Measurements from ENCODE around the gene DPP8.

Gene DPP8

DNA sequence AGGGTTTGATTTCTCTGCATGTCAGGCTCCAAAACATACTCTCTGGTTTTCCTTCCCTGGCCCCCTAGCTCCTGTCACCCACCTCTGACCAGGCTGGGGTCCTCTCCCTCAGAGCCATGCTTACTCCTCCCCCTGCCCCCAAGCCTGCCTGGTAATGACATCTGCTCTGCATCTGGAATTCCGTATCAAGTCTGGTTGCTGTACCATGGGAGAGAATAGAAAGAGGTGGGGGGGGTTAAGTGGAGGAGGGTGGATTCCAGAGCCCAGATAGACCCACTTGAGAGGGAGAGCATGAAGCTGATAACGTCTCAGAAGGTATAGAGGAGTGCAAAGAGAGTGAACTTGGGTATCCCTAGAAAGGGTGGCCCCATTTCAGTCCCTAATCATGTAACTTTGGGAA is 98.9 kb downstream of the DPP8 start:
- no peak for DNase-seq (ENCODE audit: extremely low read depth, low read depth)
- TF ChIP-seq, protein P1, sequence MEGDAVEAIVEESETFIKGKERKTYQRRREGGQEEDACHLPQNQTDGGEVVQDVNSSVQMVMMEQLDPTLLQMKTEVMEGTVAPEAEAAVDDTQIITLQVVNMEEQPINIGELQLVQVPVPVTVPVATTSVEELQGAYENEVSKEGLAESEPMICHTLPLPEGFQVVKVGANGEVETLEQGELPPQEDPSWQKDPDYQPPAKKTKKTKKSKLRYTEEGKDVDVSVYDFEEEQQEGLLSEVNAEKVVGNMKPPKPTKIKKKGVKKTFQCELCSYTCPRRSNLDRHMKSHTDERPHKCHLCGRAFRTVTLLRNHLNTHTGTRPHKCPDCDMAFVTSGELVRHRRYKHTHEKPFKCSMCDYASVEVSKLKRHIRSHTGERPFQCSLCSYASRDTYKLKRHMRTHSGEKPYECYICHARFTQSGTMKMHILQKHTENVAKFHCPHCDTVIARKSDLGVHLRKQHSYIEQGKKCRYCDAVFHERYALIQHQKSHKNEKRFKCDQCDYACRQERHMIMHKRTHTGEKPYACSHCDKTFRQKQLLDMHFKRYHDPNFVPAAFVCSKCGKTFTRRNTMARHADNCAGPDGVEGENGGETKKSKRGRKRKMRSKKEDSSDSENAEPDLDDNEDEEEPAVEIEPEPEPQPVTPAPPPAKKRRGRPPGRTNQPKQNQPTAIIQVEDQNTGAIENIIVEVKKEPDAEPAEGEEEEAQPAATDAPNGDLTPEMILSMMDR (IDR thresholded peaks at IDR 0.05; ENCODE audit: low read depth, low read length, missing control alignments) = no peak
- no peak overlapping the region for H3K4me3 ChIP-seq (replicated peaks; ENCODE audit: low read depth, low read length)

DNA sequence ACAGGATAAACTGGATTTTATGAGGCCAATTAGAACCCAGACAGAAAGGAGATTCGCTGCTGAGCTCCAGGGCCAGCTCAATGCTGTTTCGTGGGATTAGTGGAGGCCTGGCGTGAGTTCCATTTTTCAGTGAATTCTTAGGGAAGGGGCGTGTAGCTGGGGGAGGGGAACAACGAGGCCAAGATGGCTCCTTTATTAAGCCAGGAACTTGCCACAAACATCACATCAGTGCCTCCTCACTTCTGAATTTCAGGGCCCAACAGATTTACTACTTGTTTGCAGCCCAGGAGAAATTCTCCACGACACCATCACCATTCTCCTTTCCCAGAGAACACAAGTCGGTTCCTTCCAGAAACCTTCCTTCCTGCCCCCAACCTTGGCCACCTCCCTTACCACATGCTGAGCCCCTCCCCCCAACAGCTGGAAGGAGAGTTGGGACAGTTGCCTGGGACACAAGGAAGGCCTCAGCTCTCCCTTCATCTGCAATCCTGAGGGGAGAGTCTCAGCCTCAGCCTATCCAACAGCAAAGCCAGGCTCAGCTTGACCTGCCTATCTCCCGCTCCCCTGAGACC is 100.6 kb downstream of the DPP8 start:
- TF ChIP-seq, protein P1 (IDR thresholded peaks at IDR 0.05; ENCODE audit: low read depth, low read length, missing control alignments) = no peak
- H3K4me3 ChIP-seq (replicated peaks; ENCODE audit: low read depth, low read length) = no peak overlapping the region
- DNase-seq (ENCODE audit: extremely low read depth, low read depth) = no peak

DNA sequence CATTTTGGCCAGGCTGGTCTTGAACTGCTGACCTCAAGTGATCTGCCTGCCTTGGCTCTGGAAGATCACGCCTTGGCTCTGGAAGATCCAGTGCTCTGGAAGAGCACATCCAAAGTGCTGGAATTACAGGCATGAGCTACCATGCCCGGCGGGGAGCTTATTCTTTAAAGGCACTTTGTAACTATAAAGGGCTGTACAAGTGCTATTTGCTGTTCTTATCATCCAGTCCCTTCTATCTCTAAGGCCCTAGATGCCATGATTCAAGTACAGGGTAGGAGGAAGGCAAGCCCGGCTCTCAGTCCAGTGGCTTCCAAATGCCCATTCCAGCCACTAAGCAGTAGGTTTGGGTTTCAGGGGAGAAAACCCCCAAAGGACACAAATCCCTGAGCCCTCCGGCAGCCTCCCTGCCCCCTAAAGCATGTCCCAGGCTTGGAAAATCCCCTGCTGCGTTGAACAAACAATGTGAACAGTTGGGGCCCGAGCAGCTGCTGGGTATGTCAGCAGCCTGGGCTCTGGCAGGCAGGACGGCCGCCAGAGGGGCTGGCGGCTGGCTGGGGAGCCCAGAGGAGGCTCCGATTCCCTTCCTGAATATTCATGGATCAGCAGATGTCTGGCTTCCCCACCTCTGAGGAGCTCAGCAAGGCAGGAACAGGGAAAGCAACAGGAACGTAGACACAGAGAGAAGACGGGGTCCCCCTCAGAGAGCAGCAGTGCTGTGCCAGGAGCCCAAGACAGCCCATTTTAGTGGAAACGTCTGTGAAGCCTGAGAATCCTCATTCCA is 102.5 kb downstream of the DPP8 start:
- no peak overlapping the region for H3K4me3 ChIP-seq (replicated peaks; ENCODE audit: low read depth, low read length)
- TF ChIP-seq, protein P1 (IDR thresholded peaks at IDR 0.05; ENCODE audit: low read depth, low read length, missing control alignments) = no peak
- no peak for DNase-seq (ENCODE audit: extremely low read depth, low read depth)

DNA sequence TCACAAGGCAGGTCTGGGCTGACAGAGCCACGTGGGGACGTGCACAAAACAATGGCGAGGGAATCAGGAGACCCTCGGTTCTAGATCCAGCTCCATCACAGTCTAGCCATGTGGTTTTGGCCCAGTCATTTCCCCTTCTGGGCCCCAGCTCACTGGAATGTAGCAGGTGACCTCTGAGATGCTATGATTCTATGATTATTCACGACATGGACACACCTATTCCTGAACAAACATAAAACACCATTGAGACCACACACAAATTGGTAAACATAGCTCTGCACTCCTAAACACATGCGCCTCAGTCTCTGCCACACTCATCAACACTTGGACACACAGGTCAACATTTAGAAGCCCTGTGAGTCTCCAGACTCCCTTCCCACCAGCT is 103.7 kb downstream of the DPP8 start:
- DNase-seq (ENCODE audit: extremely low read depth, low read depth) = no peak
- TF ChIP-seq, protein P1 (IDR thresholded peaks at IDR 0.05; ENCODE audit: low read depth, low read length, missing control alignments) = no peak
- H3K4me3 ChIP-seq (replicated peaks; ENCODE audit: low read depth, low read length) = no peak overlapping the region

DNA sequence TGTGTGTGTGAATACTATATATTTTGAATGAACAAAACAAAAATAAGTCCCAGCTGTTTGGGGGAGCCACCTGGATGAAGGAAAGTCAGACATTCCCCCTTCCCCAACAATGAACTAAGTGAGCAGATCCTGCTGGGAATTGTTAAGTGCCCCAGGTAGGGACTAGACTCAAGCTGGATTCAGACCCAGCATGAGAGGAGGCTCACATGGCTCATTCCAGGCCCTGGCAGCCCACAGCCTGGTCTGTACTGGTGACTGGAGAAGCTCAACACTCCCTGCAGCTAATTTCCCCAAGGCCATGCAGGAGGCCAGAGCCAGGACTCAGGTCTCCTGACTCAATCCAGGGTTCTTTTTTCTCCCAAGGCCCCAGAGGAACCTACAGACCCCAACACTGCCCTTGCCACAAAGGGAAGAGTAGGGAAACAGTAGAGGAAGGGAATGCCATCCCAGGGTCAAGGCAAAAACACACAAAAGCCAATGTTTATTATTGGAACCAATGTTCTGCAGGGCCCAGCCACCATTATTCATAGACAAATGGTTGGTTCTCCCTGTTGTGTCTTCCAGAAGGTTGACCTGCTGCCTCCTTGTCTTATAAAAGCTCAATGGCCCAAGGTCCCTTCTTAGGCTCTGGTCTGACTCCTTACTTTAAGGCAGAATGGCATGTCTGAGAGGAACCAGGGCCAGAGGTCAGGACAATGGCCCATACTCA is 104.3 kb downstream of the DPP8 start:
- DNase-seq (ENCODE audit: extremely low read depth, low read depth) = no peak
- TF ChIP-seq, protein P1 (IDR thresholded peaks at IDR 0.05; ENCODE audit: low read depth, low read length, missing control alignments) = no peak

DNA sequence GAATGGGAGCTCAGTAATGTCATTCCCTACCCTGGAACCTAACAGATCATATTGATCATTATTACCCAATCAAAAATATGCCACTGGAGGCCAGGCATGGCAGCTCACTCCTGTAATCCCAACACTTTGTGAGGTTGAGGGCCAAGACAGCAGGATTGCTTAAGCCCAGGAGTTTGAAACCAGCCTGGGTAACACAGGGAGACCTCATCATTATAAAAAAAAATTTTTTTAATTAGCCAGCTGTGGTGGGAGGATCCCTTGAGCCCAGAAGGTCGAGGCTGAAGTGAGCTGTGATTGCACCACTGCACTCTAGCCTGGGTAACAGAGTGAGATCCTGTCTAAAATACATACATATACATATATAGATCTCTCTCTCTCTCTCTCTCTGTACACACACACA is 104.9 kb downstream of the DPP8 start:
- no peak for DNase-seq (ENCODE audit: extremely low read depth, low read depth)

More for the DNA sequence above, 104.3 kb downstream of the DPP8 start:
- no peak overlapping the region for H3K4me3 ChIP-seq (replicated peaks; ENCODE audit: low read depth, low read length)

More for the DNA sequence above, 104.9 kb downstream of the DPP8 start:
- TF ChIP-seq, protein P1 (IDR thresholded peaks at IDR 0.05; ENCODE audit: low read depth, low read length, missing control alignments) = no peak
- H3K4me3 ChIP-seq (replicated peaks; ENCODE audit: low read depth, low read length) = no peak overlapping the region

Measured in HFF-Myc (cell line).